ACC112 (cell line): Measurements from ENCODE around the gene OSBPL5.
A peak's percentile ranks its signal among the peaks of the same experiment; 100 is the strongest.

Experiments used
- H2AFZ ChIP-seq: fragments of 200-600 bp; sonication (generic); one replicate; pipeline ENCODE4 v1.6.0; 2017; ENCODE audit warnings: antibody characterized with exemption, low read length; ENCODE audit not compliant: unreplicated experiment
- H3K27ac ChIP-seq: fragments of 200-600 bp; sonication (generic); 2 replicates; pipeline ENCODE4 v1.5.1; 2014; ENCODE audit warnings: low read depth, mild to moderate bottlenecking, antibody characterized with exemption, low read length, moderate library complexity
- H3K27me3 ChIP-seq: fragments of 200-600 bp; sonication (generic); 2 replicates; pipeline ENCODE4 v1.6.1; 2014; ENCODE audit warnings: mild to moderate bottlenecking, antibody characterized with exemption, low read length, moderate library complexity, mixed read lengths; ENCODE audit not compliant: insufficient read depth
- H3K36me3 ChIP-seq: fragments of 200-600 bp; sonication (generic); 2 replicates; pipeline ENCODE4 v1.6.1; 2016; ENCODE audit warnings: mild to moderate bottlenecking, antibody characterized with exemption, low read length, moderate library complexity, mixed read lengths; ENCODE audit not compliant: insufficient read depth
- H3K4me1 ChIP-seq: fragments of 200-600 bp; sonication (generic); one replicate; pipeline ENCODE4 v1.6.1; 2016; ENCODE audit warnings: low read length, mixed read lengths; ENCODE audit not compliant: insufficient read depth, unreplicated experiment, control insufficient read depth
- H3K4me3 ChIP-seq: fragments of 200-600 bp; sonication (generic); 2 replicates; pipeline ENCODE4 v1.5.1; 2014; ENCODE audit warnings: mild to moderate bottlenecking, low read depth, low read length
- H3K79me2 ChIP-seq: fragments of 200-600 bp; sonication (generic); one replicate; pipeline ENCODE4 v1.6.0; 2016; ENCODE audit warnings: low read length; ENCODE audit not compliant: control insufficient read depth, unreplicated experiment, insufficient read depth

The OSBPL5 gene

DNA sequence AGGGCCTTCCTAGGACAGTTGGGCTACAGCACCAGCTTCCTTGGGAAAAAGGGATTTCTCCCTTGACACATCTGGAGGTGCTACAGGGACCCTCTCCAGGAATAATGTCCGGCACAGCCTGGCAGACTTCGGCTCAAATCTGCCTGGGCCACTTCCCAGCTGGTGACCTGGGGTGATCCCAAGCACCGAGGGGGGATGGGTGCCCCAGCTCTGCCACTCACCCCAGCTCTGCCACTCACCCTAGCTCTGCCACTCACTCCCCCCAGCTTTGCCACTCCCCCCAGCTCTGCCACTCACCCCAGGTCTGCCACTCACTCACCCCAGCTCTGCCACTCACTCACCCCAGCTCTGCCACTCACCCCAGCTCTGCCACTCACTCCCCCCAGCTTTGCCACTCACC is 9.9 kb downstream of the OSBPL5 start:
- H3K4me3 ChIP-seq: no peak overlapping the region
- peak overlapping the region; percentile 40; the same call in 1 of the 2 replicates for H3K27ac ChIP-seq
- H3K4me1 ChIP-seq: peaks cover 47% of the 10 kb centered on the region
- peaks cover 61% of the 10 kb centered on the region for H3K79me2 ChIP-seq
- H2AFZ ChIP-seq: no peak overlapping the region
- H3K27me3 ChIP-seq: no peaks in the 10 kb centered on the region
- H3K36me3 ChIP-seq: no peaks in the 10 kb centered on the region

DNA sequence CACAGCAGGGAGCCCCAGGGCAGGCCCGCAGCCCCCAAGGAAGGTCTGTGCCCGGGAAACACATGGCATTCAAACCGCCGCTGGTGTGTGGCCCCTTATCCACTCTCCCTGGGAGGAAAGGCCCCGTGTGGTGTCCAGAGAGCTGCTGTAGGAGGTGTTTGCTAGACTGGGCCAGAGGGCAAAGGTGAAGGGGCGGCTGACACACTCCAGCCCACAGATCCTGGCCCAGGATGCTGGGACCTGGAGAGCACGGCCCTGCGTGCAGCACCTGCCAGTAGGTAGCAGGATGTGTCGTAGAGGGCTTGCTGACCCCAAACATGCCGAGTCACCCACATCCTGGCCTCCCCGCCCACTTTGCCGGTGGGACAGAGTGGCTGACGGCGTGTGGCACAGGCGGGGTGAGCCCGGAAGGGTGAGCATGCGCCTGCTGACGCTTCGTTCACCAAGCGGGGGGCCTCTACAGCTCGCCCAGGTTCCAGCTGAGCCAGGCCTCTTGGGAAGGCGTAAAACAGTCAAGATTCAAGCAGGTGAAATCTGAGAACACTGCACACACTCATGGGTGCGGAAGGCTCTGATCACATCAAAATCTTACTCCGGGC is 11.0 kb downstream of the OSBPL5 start:
- H3K27ac ChIP-seq: peak overlapping the region; percentile 45
- H3K36me3 ChIP-seq: no peaks in the 10 kb centered on the region
- no peak overlapping the region for H2AFZ ChIP-seq
- no peak overlapping the region for H3K4me3 ChIP-seq
- H3K27me3 ChIP-seq: no peaks in the 10 kb centered on the region
- H3K79me2 ChIP-seq: peaks cover 52% of the 10 kb centered on the region
- peaks cover 37% of the 10 kb centered on the region for H3K4me1 ChIP-seq

DNA sequence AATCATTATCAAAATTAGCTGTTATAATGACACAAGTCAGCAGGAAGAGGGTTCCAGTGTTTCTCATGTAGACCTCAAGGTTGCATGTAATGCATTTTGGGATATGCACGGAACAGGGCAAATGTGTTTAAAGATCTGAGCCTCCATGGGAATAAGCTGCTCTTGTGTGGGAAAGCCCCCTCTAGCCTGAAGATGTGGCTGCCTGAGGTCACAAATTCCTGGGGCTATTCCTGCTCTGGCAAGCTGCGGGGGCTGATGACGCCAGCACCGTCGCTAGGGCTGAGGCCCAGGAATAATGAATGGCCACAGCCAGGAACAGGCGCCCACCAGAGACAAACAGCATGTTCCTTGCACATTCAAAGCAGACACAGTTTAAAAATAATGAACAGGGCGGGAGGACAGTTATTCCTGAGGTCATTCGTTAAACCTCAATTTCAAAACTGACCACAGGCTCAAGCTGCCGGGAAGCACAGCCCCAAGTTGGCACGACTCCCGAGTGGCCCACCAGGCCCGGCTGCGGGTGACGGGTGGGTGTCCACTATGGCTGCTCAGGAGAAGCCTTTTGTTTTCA is 11.7 kb downstream of the OSBPL5 start:
- Histone ChIP-seq H3K4me1 (peaks cover 38% of the 10 kb centered on the region), H3K4me3 (no peak overlapping the region), H3K79me2 (peaks cover 45% of the 10 kb centered on the region), H3K27ac (peak overlapping the region; percentile 45), H3K36me3 (no peaks in the 10 kb centered on the region), H3K27me3 (no peaks in the 10 kb centered on the region), H2AFZ (no peak overlapping the region)

DNA sequence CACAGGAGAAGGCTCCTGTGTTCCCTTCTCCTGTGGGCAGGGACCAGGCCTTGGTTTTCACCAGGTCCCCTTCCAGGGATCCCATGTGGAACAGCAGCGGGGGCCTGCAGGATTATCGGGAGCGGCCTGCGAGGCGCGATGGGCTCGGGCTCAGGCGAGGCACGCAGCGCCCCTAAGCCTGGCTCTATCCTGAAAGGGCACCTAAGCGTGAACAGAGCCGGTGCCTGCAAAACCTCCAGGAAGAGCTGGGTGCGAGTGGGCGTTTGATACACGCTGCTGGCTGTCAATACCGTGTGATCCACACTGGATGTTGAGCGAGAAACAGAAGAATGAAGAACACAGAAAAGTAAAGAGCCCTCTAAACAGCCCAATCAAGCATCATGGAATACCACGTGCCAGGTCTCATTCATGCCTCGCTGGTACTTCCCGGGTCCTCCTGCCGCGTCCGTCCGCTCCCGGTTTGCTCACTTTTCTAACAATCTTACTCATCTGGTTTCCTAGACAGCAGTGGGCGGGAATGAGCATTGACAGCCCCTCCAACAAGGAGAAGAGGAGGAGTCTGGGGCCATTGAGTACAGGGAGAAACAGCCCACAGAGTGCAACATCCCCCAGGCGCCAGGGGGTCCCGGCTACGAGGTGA is 12.5 kb downstream of the OSBPL5 start:
- no peak overlapping the region for H3K4me3 ChIP-seq
- H3K27ac ChIP-seq: peak overlapping the region; percentile 45; the same call in 1 of the 2 replicates
- no peaks in the 10 kb centered on the region for H3K27me3 ChIP-seq
- peaks cover 37% of the 10 kb centered on the region for H3K79me2 ChIP-seq
- peaks cover 45% of the 10 kb centered on the region for H3K4me1 ChIP-seq
- H3K36me3 ChIP-seq: no peaks in the 10 kb centered on the region
- H2AFZ ChIP-seq: no peak overlapping the region

DNA sequence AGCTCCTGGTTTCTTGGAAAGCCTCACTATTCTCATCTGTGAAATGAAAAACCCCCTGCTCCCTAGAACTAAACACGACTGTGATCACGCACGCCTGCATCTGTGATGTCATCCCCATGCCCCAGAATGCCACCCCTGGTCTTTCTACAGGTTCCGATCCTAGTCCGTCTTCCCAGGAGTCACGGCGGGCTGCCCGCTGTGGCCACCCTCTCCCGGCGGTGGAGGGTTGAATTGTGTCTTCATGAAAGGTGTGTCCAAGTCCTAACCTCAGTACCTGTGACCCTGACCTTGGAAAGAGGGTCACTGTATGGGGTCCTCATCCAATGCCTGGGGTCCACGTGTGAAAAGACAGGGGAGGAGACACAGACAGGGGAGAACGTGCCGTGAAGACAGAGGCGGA is 14.4 kb downstream of the OSBPL5 start:
- Histone ChIP-seq H3K27me3 (no peaks in the 10 kb centered on the region), H3K4me1 (peaks cover 53% of the 10 kb centered on the region)

DNA sequence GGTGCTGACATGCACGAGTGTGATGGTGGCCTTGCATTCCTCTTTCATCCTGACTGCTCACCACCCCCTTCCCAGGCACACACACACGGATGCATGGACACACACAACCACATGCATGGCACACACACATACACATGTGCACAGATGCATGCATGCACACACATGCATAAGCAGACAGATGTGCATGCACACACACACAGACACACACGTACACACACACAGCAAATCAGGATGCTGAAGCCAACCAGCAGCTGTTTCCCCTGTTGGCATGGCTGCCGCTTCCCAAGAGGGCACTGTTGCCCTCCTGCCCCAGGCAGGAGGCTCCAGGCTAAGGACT is 15.3 kb downstream of the OSBPL5 start:
- H3K27ac ChIP-seq: no peak overlapping the region
- peaks cover 44% of the 10 kb centered on the region for H3K4me1 ChIP-seq
- H3K36me3 ChIP-seq: no peaks in the 10 kb centered on the region
- H3K4me3 ChIP-seq: no peak overlapping the region
- H2AFZ ChIP-seq: no peak overlapping the region
- H3K27me3 ChIP-seq: no peaks in the 10 kb centered on the region
- H3K79me2 ChIP-seq: peaks cover 22% of the 10 kb centered on the region

More for the DNA sequence above, 14.4 kb downstream of the OSBPL5 start:
- Histone ChIP-seq H3K79me2 (peaks cover 26% of the 10 kb centered on the region), H2AFZ (no peak overlapping the region), H3K27ac (no peak overlapping the region), H3K36me3 (no peaks in the 10 kb centered on the region), H3K4me3 (no peak overlapping the region)

DNA sequence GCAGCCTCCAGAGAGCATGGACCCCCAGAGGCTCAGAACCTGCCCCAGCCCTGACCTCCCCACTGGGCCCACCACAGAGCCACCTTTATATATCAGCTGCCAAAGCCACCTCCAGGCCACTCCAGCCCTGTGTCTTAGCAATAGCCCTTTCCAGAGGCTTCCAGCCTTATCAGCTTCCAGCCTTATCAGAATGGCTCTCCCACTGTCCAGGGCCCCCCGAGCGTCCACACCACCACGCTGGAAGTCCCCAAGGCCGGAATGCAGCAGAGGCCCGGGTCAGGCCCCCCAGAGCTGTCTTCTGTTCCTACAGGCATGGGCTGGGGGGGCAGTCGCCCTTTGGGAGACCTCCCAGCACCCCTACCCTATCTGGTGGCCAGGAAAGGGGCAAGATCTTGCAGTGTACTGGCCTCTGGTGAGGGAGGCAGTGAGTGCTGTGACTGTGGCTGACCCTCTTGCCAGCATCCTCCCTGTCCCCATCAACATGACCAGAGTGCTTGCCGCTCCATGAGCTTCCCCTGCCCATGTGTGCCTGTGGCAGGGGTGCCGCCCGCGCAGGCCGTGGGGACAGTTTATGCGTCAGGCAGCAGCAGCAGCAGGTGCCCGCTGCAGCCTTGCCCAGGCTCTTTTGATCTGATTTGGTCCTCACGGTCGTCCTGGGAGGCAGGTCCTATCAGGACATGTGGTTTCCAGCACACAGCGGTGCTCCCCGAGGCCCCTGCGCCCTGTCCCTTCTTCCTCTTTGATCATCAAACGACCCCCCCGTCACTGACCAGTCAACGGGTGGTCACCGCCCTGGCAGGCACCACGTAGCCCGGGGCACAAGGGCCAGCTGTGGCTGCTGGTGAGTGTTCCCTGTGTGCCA is 15.9 kb downstream of the OSBPL5 start:
- Histone ChIP-seq H3K36me3 (no peaks in the 10 kb centered on the region), H3K79me2 (peaks cover 19% of the 10 kb centered on the region), H3K27me3 (no peaks in the 10 kb centered on the region), H3K4me1 (peaks cover 40% of the 10 kb centered on the region), H3K27ac (no peak overlapping the region), H2AFZ (no peak overlapping the region), H3K4me3 (no peak overlapping the region)

DNA sequence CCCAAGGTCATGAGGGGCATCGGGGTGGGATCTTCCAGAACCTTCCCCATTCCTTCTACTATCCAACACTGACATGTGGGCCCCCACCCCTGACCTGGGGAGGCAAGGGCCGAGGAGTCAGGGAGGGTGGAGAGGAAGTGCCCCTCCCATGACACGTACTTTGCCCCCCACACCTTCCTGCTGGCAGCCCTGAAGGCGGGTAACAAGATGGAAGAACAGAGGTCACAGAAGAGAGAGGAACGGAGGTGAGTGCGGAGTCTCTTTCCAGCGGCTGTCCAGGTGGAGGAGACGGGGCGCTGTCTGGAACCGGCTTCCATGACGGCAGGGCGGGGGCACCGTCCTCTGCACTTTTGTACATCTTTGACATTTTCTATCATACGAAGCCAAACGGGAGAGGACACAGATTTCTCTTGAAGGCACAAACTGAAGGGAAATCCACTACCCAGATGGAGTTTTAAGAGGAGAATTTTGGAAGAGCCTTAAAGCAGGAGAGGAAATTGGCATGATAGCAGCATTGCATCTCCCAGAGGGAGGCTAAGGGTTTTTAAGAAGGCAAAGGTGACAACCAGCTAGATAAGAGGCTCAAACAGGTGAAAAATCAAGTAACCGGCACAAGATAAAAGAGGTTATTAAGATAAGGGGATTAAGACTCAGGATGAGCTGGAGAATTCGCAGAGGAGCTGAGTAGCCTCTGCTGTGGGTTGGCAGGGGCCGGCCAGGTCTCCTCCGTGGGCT is 16.7 kb downstream of the OSBPL5 start:
- Histone ChIP-seq H3K27ac (no peak overlapping the region), H3K79me2 (peaks cover 12% of the 10 kb centered on the region), H3K36me3 (no peaks in the 10 kb centered on the region), H3K4me3 (no peak overlapping the region), H3K27me3 (no peaks in the 10 kb centered on the region), H2AFZ (no peak overlapping the region), H3K4me1 (peaks cover 32% of the 10 kb centered on the region)

DNA sequence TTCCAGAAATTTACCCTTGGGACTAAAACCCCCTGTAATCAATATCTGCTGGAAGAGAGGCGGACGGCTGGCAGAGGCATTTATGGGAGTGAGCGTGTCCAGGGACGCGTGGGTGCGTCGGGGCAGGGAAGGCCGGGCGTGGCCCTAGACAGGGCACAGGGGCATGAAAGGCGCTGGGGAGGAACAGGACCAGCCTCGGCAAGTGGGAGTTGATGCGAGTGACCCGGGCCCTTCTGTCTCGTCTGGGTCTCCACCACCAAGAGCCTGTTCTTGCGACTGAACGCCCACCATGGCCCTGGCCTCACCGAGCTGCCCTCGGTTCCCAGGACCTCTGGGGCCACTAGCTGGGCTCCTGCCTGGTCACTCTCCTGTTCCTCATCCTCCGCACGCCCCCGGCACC is 17.5 kb downstream of the OSBPL5 start:
- Histone ChIP-seq H2AFZ (no peak overlapping the region), H3K4me3 (no peak overlapping the region), H3K79me2 (peaks cover 11% of the 10 kb centered on the region), H3K27me3 (no peaks in the 10 kb centered on the region), H3K4me1 (peaks cover 24% of the 10 kb centered on the region), H3K36me3 (no peaks in the 10 kb centered on the region), H3K27ac (peak overlapping the region; percentile 59; the same call in 1 of the 2 replicates)

DNA sequence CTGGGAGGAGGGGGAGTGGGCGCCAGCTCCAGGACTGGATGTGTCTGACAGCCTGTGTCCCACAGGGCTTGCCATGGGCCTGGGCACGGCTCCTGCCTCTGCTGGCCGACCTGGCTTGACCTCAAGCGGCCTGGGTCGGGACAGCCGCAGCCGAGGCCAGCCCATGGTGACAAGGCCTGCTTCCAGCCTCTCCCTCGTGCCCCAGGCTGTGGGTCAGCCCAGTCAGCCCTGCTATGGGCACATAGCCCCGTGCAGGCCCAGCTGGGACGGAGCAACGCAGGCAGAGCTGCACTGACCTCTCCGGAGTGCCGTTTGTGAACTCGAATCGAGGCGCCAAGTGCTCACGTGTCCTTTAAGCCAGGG is 17.9 kb downstream of the OSBPL5 start:
- peak overlapping the region; percentile 59; the same call in 1 of the 2 replicates for H3K27ac ChIP-seq
- no peaks in the 10 kb centered on the region for H3K36me3 ChIP-seq
- H3K27me3 ChIP-seq: no peaks in the 10 kb centered on the region

More for the DNA sequence above, 17.9 kb downstream of the OSBPL5 start:
- Histone ChIP-seq H2AFZ (no peak overlapping the region), H3K79me2 (peaks cover 9% of the 10 kb centered on the region), H3K4me1 (peaks cover 24% of the 10 kb centered on the region), H3K4me3 (no peak overlapping the region)
